GM19035 (cell line): ENCODE data around the gene CPTP.

Source experiments
- ATAC-seq: cut with Tn5 transposase; IDR thresholded peaks from one replicate; pipeline ENCODE4 v1.9.1; 2021; ENCODE audit not compliant: unreplicated experiment

The CPTP gene

DNA sequence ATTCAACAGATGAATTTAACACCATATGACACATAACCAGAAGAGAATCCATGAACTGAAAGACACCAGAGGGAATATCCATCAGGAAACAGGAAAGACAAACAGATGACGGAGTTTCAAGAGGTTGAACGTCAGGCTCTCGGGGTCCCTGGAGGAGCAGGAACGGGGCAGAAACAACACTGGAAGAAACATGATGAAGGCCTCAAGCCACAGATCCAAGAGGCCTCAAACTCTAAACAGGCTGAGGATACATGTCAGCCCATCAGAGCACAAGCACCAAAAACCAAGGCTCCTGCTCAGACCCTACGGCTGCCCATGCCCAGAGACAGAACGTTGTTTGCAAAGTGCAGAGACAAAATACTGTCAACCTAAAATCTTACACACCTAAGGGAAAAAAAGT lies 7.2 kb upstream of the CPTP start:
- ATAC-seq, result no peak

DNA sequence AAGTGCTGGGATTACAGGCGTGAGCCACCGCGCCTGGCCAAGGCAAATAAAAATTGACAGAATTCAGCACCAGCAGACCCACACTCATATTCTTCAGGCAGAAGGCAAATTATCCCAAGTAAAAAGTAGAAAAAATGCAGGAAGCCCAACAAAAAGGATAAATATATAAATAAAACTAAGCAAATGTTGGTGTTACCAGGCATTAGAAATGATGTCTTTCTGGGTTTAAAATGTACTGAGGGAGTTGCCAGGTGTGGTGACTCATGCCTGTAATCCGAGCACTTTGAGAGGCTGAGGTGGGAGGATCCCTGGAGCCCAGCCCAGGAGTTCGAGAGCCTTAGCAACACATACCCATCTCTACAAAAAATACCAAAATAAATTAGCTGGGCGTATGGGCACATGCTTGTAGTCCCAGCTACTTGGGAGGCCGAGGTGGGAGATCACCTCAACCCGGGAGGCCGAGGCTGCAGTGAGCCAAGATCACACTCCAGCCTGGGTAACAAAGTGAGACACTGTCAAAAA lies 6.4 kb upstream of the CPTP start:
- no peak for ATAC-seq

DNA sequence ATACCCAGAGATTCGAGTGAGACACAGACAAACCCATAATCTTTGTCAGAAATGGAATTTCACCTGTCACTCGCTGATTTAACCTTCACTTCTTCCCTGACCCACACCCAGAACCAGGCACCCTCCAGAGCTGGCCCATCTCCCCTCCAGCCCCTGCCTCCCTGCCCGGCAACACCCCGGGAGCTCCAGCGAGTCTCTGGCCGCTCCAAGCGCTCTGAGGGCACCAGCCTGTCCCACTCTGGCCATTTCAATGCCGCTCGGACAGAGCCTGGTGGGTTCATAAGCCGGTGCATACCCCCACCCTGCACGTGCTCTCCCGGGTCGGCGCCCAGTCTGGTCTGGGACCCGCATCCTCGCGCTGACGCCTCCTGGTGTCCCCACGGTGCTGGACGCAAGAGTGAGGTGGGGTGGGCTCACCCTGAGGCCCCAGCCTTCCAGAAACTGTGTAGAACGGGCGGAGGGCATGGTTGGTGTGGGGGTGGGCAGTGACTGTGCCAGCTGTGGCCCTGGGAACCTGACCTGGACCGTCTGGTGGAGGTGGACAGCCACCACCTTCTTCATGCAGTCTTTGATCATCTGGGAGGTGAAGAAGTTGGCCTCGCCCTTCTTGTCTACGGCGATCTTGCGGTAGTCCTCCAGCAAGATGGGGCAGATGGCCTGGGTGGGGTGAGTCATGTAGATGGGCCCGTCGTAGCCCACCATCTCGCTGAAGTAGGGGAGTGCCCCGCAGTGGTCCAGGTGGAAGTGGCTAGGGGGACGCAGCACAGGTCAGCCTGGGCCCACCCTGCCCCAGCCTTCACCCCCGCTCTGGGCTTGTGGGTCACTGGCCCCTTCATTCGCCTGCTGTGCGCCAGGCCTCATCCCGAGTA lies 5.6 kb upstream of the CPTP start:
- no peak for ATAC-seq

DNA sequence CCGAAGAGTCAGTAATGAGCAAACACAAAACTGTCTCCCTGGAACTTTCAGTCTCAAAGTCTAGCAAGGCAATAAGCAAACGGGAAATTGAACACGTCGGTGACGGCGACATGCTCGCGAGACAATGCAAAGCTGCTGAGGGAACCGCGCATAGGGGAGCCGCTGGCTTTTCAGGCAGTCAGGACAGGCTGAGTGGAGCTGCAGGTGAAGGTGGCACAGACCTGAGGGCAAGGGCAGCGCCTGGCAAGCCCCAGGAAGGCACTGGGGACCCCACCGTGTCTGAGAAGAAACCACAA lies 5.0 kb upstream of the CPTP start:
- no peak for ATAC-seq

DNA sequence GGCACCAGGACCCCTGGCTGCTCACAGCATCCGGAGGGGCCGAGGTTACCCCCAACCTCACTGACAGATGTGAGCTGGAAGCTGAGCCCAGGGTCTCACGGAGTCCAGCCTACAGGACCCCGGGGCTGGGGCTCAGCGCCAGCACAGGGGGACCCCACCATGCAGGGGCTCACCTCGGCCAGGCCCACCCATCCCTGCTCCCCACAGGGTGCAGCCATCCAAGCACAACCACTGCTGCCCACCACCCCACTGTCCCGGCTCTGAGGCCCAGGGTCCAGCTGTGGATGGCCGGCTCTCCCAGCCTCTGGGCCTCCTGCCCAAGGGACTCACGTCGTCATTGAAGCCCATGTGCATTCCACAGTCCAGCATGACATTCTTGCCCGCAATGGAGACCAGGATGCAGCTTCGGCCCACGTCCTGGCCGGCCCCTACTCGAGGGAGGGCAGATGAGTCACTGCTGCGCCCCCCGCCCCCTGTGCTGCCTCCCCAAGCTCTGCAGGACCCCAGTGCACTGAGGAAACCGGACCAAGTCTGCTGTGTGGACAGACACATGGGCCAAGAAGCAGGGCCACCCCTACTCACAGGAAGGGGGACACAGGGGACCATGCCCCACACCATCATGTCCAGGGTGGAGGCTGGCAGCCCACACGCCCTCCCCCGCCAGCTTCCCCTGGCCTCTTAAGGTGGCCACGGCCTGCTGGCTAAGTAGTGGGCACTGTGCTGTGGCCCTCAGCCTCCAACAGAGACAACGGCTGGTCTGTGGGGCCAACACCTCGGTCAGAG lies 3.7 kb upstream of the CPTP start:
- no peak for ATAC-seq

DNA sequence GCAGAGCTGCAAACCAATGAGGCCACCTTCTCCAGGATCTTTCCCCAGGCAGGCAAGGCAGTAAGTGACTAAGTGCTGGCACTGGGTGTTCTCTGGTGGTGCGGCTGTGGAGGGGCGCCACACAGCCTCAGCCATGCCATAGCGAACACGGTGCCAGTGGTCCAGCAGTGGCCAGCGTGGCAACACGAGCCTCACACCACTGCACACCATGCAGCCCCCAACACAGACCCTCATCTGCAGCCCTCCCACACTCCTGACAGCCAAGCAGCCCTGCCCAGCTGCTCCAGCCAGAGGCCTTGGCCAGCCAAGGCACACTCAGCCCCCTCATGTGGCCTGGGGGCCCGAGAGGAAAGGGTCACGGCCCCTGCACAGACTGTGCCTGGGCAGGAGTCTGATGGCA lies 3.1 kb upstream of the CPTP start:
- ATAC-seq, result no peak

DNA sequence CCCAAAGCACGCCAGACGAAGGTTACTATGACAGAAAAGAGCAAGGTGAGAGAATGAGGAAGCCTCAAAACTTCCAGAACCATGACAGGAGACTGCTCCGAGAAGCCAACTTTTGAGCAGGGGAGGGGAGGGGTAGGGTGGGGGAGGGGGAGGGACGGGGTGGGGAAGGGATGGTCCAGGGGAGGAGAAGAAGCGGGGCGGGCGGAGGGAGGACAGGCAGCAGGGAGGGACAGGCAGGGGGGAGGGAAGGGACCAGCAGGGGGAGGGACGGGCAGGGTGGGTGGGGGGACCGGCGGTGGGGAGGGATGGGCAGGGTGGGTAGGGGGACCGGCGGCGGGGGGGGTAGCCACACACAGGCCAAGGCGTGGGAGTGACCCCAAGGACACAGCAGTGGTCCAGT lies 2.2 kb upstream of the CPTP start:
- no peak for ATAC-seq

DNA sequence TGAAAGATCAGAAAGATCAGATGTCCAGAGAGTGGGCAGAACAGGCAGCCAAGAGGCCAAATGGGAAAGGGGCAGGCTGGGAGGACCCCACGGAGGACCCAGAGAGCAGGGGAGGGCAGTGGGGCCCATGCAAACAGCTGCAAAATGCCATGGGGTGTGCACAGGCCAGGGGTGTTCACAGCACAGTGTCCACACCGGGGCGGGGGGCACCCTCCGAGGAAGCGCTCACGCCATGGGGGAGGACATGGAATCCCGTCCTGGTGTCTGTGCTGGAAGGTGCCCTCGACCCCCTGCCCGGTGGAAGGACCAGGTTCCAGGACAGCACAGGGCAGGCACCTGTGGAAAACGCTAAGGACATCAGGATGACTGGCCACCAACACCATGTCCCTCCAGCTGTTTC lies 1.6 kb upstream of the CPTP start:
- ATAC-seq, result no peak

DNA sequence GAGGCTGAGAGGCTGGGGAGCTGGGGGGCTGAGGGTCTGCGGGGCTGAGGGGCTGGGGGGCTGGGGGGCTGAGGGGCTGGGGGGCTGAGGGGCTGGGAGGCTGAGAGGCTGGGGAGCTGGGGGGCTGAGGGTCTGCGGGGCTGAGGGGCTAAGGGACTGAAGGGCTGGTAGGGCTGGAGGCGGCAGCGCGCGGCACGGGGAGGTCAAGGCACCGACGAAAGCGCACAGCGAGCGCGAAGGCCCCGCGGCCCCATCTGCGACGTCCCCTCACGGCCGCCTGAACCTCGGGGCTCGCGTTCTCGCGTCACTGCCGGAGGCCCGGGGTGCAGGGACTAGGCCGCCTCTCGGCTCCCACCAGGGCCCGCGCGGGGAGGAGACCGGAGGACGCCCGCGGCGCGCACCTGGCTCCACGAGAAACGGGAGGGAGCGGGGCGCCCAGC lies 498 bp upstream of the CPTP start:
- peak; percentile 27 for ATAC-seq

DNA sequence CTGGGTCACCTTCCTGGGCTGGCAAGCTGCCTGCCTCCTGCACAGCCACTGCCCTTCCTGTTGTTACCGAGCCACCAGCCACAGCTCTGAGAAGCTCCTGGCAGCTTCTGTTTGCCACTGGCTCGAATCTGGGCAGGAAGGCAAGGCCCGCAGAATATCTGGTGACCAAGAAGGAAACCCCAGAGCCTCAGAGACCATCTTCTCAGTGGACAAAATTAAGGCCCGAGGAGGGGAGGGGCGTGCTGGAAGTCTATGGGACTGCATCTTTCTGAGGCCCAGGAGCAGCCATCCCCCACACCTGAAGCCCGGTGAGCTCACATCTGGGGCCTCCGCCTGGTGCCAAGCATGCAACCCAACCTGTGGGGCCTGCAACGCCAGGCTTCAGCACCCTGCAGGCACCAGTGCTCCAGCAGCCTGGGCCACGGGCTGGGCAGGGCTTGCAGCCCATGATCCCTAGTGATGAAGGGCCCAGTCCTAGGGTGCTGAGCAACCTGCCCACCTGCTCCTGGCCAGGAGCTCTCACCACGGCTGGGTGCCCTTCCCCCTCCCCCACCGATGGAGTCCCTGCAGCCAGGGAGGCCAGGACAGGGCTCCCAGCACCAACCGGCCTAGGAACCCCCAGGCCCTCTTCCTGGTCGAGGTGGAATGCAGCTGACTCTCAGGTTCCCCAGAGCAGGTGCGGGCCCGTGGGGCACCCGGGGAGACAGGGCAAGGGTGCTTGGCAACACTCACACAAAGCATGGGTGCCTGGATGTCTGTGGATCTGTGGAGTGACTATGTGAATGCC lies 879 bp downstream of the CPTP start:
- no peak for ATAC-seq

DNA sequence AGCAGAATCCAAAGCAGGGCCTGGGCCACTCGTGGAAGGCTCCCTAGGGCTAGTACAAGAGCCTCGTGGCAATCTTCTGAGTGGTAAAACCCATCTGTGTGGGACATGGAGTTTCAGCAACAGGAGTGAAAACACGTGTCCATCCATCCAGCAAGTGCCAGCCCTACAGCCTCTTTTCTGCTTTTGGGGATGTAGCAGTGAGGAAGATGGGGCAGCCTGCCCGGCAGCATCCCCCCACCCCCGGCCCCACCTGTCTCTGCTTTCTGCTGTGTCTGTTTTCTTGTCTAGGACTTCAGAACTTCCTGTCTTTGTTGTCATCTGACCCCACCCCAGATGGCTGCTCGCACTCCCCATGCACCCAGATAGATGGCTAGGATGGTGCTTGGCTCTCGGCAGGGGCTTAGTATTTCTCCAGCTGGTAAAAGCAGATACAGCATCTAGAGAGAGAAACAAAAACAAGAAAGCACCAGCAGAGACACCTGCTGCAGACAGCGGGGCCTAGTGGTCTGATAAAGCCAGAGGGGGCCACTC lies 1.5 kb downstream of the CPTP start:
- ATAC-seq, result no peak

DNA sequence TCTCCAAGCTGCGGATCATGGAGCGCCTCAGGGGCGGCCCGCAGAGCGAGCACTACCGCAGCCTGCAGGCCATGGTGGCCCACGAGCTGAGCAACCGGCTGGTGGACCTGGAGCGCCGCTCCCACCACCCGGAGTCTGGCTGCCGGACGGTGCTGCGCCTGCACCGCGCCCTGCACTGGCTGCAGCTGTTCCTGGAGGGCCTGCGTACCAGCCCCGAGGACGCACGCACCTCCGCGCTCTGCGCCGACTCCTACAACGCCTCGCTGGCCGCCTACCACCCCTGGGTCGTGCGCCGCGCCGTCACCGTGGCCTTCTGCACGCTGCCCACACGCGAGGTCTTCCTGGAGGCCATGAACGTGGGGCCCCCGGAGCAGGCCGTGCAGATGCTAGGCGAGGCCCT lies 2.7 kb downstream of the CPTP start:
- ATAC-seq, result no peak

DNA sequence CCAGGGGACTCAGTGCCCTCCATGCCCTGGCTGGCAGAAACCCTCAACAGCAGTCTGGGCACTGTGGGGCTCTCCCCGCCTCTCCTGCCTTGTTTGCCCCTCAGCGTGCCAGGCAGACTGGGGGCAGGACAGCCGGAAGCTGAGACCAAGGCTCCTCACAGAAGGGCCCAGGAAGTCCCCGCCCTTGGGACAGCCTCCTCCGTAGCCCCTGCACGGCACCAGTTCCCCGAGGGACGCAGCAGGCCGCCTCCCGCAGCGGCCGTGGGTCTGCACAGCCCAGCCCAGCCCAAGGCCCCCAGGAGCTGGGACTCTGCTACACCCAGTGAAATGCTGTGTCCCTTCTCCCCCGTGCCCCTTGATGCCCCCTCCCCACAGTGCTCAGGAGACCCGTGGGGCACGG lies 3.7 kb downstream of the CPTP start:
- ATAC-seq, result no peak

DNA sequence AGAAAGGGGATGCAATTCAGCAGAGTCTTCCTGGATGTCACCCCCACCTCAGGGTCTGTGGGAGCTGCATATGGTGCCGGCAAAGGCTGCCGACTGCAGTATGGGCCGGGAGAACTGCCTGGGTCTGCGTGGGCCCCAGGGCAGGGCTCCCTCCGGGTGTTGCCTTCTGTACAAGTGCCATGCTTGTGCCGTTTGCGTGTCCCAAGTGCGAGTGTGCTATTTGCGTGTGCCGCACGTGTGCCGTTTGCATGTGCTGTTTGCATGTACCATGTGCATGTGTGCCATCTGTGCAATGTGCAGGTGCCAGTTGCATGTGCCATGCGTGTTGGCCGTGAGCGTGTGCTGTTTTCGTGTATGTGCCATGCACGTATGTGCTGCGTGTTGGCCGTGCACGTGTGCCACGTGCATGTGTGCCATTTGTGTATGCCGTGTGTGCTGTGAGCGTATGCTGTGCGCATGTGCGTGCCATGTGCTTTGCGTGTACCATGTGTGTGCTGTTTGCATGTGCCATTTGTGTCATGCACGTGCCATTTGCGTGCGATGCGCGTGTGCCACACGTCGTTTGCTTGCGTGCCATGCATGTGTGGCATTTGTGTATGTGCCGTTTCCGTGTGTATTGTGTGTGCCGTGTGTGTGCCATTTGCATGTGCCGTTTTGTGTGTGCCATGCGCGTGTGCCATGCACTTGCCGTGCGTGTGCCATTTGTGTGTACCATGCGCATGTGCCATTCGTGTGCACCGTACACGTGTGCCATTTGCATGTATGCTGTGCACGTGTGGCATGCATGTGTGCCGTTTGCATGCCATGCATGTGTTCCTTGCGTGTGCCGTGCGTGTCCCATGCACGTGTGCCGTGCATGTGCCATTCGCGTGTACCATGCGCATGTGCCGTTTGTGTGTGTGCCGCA lies 5.0 kb downstream of the CPTP start:
- ATAC-seq, result no peak

DNA sequence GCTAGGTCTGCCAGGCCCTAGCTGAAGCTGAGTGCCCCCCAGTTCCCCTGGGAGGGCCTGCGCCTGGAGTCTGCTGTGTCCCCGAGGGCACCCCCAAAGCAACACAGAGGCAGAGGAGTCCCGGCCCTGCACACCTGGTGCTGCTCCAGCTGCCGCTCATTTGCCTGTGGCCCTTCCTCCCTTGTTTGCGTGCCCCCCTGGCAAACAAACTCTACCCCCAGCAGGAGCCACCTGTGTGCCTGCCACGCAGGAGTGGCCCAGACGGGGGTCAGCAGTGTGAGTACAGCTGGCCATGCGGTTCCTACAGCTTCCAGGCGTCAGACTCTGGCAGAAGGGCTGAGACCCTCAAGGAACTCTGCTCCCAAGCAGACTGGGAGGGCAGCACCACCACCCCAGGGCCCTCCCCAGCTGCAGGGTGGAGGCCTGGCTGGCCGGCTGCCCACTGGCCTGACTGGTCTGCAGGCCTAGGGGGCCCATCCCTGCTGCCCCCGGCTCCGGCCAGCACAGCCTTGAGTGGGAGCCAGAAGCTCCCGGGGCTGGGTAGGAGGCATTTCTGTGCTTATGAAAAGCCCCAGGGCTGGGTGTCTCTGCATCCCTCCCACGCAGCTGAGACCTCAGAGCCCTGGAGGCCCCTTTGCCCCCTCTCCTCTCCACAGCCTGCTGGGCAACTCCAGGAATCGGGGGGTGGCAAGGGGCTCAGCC lies 5.9 kb downstream of the CPTP start:
- ATAC-seq, result no peak

DNA sequence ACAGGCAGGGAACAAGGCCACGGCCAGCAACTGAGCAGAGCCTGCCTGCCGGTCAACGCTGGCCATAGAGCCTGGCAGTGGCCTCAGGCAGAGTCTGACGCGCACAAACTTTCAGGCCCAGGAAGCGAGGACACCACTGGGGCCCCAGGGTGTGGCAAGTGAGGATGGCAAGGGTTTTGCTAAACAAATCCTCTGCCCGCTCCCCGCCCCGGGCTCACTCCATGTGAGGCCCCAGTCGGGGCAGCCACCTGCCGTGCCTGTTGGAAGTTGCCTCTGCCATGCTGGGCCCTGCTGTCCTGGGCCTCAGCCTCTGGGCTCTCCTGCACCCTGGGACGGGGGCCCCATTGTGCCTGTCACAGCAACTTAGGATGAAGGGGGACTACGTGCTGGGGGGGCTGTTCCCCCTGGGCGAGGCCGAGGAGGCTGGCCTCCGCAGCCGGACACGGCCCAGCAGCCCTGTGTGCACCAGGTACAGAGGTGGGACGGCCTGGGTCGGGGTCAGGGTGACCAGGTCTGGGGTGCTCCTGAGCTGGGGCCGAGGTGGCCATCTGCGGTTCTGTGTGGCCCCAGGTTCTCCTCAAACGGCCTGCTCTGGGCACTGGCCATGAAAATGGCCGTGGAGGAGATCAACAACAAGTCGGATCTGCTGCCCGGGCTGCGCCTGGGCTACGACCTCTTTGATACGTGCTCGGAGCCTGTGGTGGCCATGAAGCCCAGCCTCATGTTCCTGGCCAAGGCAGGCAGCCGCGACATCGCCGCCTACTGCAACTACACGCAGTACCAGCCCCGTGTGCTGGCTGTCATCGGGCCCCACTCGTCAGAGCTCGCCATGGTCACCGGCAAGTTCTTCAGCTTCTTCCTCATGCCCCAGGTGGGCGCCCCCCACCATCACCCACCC lies 6.7 kb downstream of the CPTP start, which contains the start of gene TAS1R3:
Gene TAS1R3 (plus strand): TSS at position 213 of the 898 bp plus-strand sequence. CDS start 66 bp downstream, at position 279.
- no peak for ATAC-seq

DNA sequence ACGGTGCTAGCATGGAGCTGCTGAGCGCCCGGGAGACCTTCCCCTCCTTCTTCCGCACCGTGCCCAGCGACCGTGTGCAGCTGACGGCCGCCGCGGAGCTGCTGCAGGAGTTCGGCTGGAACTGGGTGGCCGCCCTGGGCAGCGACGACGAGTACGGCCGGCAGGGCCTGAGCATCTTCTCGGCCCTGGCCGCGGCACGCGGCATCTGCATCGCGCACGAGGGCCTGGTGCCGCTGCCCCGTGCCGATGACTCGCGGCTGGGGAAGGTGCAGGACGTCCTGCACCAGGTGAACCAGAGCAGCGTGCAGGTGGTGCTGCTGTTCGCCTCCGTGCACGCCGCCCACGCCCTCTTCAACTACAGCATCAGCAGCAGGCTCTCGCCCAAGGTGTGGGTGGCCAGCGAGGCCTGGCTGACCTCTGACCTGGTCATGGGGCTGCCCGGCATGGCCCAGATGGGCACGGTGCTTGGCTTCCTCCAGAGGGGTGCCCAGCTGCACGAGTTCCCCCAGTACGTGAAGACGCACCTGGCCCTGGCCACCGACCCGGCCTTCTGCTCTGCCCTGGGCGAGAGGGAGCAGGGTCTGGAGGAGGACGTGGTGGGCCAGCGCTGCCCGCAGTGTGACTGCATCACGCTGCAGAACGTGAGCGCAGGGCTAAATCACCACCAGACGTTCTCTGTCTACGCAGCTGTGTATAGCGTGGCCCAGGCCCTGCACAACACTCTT lies 7.6 kb downstream of the CPTP start:
- ATAC-seq, result no peak
